Transverse colon (tissue), 3 donors: ENCODE data around the gene MTA2.

Source experiments
- CTCF ChIP-seq, 5 experiments: fragments of 200-600 bp in 3 of 5; fragments of 450-650 bp in 2 of 5; sonication (generic) in 3 of 5; IDR thresholded peaks; 1 replicate in 2 of 5; 2 replicates in 3 of 5; pipeline ENCODE4 v1.5.1; 2016 to 2017; ENCODE audit warnings: antibody characterized with exemption in 5 of 5, inconsistent platforms in 3 of 5, mild to moderate bottlenecking in 2 of 5, moderate library complexity in 1 of 5
- POLR2A ChIP-seq: fragments of 450-650 bp; IDR thresholded peaks from one replicate; pipeline ENCODE4 v1.6.1; 2016; ENCODE audit warnings: antibody characterized with exemption, mild to moderate bottlenecking, moderate library complexity

- TF ChIP-seq CTCF (IDR thresholded peaks at IDR 0.05) (no peak), POLR2A (no peak)
Observed at GRCh38 chr11:62592989-62593421, 8.7 kb downstream of the MTA2 start.
